ENCODE results near the gene PDE3A.
"Not testable (repeated sequence)": the region's sequence is repeated elsewhere in the genome, so short reads cannot be mapped to it uniquely, and the experiment has no call there.

The PDE3A gene

DNA sequence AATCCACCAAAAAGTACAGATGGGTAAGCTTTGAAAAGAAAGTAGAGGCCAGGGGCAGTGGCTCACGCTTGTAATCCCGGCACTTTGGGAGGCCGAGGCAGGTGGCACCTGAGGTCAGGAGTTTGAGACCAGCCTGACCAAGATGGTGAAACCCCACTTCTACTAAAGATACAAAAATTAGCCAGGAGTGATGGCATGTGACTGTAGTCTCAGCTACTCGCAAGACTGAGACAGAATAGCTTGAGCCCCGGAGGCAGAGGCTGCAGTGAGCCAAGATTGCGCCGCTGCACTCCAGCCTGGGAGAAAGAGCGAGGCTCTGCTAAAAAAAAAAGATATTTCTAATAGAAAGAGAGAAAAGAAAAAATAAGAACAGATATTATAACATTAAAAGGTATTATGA, 192.6 kb downstream of the PDE3A start:
- no peak for DNase-seq

DNA sequence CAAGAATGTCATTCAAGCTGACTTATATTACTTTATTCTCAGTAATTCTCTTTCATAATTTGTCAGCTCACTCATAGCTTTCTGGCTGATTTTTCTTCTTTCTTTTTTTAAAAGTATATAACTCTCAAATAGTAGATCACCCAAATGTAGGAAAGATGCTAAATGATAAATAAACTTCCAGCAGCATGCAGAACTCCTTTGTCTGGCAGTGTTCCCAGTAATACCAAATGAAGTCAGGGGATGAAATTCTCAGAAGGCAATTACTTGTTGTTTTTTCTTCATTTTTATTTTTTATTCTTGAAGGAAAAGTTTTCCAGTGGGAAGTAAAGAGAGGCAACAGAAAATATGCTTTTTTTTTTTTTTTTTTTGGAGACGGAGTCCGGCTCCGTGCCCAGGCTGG, 193.5 kb downstream of the PDE3A start:
- DNase-seq: no peak

DNA sequence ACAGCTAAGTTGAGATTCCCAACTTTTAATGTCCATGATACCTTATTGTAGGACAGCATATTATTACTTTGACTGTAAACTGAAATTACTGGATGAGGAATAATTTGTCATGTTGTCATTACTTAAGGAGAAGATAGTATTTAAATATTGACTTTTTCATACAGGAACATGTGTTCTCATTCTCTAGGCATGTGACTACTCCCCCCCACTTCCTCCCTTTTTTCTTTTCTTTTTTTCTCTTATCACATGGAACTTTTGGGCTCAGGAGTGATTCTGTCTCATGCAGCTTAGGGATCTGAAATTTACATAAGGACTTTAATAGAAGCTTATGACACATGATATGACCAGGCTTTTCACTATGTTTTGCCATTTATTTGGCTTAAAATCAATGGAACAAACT, 199.1 kb downstream of the PDE3A start:
- no peak for DNase-seq

DNA sequence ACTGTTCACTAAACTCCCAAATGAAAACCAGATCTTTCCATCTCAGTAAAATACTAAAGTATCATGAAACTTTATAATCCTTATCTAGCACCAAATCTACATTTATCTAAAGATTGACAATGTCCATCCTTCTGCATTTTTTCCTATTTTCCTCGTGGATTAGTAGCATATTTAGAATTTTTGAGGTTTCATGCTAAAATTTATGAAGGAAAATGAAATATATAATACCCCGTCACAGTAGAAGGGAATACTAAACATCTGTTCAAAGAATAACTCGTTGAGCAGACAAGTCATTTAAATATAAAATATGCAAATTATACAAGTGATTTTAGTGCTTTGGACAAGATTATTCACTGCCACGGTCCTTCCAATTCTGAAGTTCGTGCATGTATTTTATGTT, 204.1 kb downstream of the PDE3A start:
- no peak for DNase-seq

DNA sequence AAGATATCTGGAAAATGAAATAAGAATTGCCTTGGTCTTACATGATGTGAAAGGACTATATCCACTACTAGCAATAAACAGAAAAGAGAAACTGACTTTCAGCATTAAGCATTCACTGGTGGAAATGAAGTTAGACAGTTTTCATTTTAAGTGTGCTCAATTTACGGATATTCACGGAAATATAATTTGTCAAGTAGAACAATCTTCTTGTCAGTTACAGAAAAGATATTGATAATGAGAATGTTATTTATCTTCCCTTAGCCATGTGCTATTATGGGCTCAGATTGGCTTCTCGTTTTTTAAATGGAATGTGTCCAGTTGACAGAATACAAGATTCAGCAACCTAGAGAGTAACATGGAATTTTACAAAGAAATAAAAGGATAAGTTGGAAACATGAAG, 208.2 kb downstream of the PDE3A start:
- no peak for DNase-seq

DNA sequence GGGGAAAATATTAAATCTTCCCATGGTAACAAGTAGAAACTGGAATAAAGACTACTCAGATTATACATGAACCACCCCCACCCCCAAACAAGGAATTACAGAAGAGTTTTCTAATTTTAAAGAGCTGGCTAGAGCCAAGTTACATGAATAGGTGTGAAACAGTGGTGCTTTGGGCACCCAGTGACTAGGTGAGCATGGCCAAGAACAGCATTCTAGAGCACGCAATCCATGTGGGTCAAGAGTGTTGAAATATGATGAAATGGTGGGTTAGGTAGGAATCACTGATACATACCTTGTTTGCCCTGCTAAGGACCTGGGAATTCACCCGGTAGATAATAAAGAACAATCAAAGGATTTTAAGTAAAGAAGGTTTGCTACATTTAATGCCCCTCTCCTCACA, 208.7 kb downstream of the PDE3A start:
- DNase-seq: no peak

DNA sequence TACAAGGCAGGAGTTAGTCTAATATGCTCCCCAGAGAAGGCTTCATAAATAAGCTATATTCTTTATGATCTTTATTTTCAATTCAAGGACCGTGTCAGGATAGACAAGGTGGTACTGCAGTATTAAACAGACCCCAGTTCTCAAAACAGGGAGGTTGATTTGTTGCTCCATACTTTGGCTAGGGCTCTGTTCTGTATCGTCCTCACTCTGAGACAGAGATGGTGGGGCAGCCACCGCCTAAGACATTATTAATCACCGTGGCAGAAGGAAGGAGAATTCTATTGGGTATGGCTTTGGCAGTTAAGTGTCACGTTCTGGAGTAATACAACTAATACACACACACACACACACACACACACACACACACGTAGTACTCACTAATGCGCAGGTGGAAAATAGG, 209.8 kb downstream of the PDE3A start:
- DNase-seq: no peak

DNA sequence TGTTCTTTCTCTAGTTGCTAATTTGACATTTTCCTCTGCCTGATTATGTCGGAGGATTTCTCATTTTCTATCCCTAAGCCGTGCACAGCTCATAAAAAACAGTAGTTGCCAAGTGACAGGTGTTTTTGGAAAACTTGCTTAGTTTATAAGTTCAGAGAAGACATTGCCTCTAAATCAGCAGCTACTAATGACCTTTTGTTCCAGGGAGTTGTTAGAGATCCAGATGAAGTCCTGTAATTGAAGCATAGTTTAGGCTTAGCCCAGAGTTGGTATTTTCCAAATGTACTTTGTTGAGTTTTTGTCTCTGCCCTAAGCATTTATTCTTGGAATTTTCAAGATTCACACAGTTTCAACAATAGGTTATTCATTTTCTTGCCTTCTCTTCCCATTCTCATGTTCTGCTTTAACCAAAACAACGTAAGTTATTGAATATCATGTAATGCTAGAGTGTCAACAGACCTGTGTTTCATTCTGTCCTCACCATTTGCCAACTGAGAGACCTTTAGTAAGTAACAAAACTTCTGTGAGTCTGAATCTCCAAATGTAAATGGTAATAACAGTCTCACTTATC, 216.8 kb downstream of the PDE3A start:
- DNase-seq: no peak

DNA sequence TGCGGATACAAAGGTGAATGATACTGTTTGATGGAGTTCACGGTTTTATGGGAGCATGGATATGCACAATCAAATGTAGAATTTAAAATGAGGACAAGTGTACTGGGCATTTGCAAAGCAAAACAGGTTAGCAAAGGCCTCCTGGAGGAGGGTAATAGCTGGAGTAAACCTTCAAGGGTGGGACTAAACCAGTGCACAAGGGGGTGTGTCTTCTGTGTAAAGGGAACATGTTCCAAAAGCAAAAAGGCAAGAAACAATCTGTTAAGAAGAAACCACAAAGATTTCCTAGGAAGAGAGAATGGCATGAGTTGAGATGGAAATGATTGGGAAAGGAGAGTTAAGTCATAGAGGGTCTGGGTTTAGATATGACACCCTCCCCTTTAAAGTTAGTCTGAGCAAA, 217.6 kb downstream of the PDE3A start:
- DNase-seq: no peak

DNA sequence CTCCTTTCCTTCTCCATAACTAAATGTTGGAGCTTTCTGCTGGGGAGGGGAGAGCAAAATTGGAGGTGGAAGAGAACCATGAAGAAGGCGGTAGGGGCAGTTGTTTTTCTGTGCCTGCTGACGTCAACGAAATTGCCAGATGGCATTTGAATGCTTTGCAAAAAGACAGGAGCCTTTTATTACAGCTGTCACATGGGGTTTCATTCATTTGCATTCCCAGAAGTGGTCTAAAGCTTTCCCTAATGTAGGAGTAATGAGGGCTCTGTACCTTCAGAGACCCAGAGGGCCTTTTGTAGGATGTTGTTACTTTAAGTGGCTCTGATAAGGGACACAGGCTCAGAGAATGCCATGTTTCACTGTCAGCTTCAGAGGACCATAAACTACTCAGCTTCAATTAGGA, 219.7 kb downstream of the PDE3A start:
- DNase-seq: no peak

DNA sequence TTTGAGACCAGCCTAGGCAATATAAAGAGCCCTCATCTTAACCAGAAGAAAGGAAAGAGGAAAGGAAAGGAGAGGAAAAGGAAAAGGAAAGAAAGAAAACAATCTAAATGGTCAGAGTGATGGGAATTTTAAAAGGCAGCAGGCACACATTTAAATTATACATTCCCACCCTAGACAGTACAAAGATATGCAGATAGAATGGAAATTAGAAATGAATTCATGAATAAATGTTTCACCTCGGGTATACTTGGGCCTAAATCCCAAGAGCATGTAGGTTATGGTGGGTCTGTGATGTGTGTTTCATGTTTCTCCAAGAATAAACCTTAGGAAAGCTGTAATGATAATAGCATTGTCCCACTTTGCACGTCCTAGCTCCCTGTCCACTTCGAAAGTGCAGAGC, 222.2 kb downstream of the PDE3A start:
- no peak for DNase-seq

DNA sequence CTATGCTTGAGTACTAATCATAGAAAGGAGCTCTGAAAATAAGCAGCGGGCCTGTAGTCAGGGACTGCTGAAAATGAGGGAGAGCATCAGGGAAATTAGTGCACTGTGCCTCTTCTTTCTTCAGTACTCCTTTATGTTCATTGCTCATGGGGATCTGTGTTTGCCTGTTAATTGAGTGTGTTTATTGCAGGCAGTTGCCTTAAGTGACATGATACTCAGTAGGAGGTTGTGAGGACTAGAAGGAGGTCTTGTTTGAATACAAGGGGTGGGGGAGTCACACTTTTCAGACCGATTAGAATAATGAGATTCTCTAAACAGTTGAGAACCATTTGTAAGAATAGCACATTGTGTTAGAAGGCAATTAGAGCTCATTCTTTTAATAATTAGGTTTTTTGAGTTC, 224.2 kb downstream of the PDE3A start:
- DNase-seq: no peak

DNA sequence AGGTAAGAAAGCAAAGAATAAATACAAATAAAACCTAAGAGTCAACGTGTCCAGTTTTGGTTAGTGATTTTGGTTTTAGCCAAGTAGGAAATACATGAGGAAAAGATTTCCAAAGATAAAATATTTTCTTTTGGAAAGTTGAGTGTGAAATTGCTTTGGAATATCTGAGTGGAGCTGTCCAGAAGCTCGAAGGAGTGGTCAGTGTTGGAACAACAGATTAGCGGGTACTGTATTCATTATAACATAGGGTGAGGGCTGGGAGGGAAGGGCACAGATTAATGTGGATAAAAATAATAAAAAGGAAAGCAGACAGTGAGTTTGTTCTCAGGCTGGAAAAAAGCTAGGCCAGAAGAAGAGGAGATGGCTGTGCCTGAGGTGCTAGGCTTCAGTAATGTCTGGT, 225.3 kb downstream of the PDE3A start:
- no peak for DNase-seq

DNA sequence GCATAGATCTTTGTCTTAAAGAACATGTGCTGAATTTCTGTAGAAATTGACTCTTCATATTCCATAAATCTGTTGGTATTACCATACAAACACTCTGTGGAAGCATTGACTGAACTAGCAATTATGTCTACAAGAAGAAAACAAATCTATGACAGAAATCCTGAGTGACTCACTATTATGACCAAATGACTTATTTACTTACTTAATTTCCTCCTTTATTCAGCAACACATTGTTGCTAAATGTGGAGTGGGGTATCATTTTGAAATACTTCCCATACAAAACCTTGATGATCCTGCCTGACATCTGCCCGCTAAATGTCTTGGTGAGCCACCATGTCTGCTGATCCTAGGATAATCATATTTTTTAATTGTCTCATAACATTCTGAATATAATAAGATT, 227.7 kb downstream of the PDE3A start:
- no peak for DNase-seq

DNA sequence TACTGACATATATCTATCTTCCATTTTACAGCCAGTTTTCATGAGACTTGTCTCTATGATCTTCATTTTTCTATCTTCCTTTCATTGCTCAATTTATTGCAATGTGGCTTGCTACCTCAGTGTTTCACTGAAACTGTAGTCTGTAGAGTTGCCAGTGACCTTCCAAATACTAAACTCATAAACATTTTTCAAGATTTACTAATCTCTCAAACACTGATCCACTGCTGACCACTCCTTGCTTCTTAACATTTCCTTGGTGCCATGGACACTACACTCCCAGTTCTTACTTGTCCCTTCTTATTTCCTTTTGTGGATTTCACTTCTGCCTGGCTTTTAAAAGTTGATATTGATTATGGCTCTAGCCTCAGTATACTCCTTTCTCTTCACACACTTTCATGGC, 231.4 kb downstream of the PDE3A start:
- DNase-seq: no peak

DNA sequence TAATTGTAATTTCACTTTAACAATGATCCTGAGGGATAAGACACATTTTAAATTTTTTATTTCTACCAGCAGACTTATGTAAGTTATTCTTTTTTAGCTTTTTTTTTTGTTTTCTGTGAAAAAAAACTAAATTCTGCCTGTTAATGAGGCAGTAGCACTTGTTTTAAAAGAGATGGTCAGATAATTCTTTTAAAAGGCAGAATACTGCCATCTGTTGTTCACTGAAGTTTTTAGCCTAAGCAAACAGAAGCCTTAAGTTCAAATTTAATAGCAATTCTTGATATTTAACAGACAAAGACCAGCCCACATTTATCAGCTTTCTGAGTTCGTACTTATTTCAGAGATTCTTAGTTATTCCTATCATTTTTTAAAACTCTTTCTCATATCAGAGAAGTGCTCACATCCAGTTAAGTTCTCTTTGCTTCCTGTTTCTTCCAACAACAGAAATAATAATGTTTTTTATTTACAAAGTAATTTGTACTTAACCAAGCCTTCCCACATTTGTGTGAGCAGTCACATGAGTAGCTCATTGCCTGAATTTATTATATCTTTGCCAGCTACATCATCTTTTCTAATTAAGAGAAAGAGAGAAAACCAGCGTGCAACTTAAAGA, 233.4 kb downstream of the PDE3A start:
- DNase-seq: no peak

DNA sequence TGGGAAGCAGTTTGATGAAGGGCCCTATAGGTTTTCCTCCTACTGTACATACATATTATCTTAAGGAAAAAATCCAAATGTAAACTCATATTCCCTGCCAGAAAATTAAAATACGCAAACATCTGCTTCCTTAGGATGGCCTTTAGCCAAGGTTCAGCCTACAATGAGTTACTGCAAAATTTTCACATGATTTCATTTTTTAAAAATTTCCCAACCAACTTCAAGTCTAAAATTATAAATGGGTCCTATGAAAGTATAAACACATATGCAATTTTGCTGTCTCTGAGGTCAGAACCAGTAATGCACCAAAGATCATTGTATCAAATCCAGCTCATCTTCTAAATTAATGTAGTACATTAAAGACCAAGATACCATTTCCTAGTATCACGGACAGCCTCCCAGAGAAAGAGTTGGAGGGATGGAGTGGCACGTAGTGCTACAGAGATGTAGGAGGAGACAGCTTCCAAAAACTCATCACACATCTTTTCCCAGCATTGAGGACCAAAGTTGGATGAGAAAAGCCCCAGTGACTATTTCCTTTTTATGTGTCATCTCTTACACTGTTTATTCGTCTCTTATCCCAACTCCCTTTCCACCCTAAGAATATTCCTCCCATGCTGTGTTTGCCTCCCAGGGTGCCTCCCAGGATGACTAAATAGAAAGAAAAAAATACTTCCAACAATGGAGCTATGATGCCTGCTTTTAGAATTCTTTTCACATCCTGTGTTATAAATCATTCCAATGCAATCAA, 234.5 kb downstream of the PDE3A start:
- DNase-seq: no peak

DNA sequence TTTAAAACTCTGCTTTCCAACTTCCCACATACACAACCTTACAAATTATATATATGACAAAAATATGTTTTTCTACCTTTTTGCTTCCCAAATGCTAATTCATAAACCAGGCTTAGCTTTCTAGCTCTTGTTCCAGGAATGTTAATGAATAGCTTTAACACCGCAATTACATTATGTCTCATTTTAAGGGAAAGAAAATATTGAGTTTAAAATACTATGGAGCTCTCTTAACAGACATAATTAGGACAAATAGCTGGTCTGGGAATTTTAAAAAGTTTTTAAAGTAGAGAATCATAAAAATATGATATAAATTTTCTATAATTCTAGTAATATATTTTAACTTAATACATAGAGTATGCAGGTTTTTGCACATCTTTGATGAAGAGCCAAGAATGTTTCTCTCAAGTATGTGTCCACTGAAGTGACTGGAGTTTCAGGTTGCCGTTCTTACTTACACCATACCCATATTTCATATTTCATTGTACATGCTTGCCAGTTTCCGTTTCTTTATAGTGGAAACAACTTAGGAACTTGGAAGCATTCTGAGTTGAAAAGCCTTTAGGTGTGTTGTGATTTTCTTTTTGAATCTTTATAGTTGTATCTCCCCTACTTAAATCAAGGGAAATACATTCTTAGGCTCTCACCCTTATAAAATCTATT, 236.2 kb downstream of the PDE3A start:
- no peak for DNase-seq

DNA sequence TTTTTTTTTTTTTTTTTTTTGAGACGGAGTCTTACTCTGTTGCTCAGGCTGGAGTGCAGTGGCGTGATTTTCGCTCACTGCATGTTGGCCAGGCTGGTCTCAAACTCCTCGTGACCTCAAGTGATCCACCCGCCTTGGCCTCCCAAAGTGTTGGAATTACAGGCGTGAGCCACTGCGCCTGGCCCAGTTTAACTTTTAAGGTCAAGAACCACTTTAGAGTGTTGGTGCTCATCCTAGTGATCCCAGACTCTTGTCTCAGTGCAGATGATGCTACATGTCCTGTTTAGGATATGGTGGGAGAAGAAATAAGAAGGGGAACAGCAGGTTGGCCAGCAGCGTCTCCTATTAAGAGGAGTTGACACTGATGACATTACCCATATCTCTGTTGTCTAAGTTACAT, 246.7 kb downstream of the PDE3A start:
- not testable (repeated sequence) for DNase-seq

DNA sequence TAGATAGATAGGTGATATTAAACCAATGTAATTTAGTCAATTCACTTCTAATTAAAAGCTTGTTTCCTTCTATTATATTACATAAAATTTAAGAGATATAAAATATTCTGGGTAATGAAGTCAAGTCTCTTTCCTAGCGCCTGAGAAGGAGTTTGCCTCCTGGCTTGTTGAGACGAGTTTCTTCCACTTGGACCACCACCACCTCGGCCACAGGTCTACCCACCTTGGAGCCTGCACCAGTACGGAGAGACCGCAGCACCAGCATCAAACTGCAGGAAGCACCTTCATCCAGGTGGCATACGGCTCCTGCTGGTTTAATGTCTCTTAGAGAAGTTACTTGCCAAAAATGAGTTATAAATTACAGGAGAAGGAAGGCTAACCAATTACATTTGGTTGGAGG, 247.8 kb downstream of the PDE3A start:
- DNase-seq: no peak

DNA sequence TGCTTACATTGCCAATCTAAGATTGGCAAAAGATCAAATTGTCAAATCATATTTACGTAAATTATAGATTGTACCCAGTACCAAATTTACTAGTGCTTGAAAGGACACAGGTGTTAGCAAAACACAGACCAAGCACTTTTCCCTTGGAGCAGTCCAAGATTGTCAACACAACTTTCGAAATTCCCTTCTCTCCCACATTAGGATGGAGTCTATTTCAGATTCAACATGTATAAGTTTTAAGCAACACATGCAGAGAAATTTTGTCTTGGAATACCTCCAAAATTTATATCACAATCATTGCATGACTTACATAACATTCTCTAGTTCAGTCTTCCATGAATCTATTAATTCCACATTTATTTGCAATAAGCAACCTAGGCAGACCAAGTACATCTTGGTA, 251.9 kb downstream of the PDE3A start:
- DNase-seq: no peak

DNA sequence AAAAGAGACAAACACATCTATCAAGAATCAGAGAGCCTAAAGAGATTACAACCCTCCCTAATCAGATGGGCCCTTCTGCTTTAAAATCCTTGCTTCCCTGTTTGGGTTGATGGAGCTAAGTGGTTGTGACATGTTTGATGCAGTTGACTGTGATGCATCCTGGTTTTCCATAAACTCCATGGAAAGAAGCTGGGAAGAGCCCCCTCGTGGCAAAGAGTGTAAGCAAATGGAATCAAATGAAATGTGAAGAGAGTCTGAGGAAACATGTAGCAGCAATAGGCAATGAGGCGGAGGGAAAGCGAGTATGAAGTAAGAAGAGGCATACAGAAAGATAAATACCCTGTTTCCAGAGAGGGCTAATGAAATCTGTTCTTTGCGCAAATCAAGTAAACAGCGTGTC, 256.4 kb downstream of the PDE3A start:
- no peak for DNase-seq

DNA sequence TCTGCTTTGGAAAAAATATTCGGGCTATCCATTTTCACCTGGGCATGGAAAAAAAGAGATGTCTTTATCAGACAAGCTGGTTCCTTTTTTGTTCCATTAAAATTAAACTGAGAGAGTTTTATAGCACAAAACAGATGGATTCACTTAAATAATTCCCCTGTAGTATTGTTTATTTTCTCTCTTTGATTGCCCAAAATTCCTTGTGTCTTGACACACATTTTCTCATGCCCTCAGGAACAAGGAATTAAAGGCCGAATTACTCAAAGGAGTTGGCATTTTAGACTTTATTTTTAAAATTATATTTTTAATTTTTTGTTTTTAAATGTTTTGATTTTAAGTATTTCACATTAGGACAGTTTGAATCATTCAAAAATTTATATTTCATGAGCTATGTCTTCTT, 257.2 kb downstream of the PDE3A start:
- DNase-seq: no peak

DNA sequence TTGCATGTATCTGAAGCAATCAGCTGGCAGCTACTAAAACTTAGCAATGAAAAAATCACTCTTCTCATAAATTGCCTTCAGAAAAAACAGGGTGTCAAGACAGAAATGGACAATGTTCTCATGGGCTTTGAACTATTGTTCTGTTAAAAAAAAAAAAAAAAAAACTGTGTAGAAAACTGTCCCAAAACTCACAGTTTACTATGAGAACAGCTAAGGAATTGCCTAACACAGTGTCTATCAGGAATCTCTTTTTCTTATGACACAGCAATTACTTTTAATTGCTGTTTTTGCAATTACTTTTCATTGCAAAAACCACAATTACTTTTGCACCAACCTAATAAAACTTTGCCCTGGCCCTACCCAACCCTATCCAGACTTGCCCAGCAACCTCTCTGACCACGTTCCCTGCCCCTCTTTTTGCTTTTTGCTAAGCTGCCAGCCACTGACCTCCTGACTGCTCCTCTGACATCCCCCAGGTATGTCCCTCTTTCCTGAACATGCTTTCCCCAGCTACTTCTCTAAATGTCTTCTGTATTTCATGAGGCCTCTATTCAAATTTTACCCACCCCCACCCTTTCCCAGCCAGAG, 258.8 kb downstream of the PDE3A start:
- DNase-seq: no peak

All from CD4-positive, alpha-beta T cell treated with Interleukin-1 beta for 1 hour (primary cell).